ENCODE results near the gene CELF2. TPM values are rescaled to one million over a fixed set of nuclear protein-coding genes. Genes with fewer than 3 reads are reported as not detected.
A peak's percentile ranks its signal among the peaks of the same experiment; 100 is the strongest.

Gene CELF2
- total and polyA plus RNA-seq, 9 of the 15 experiments (the other 6 are each of a cell fraction or from before 2014, with no cell fraction given), result 4.0 to 20.3 (median 11.1) TPM

DNA sequence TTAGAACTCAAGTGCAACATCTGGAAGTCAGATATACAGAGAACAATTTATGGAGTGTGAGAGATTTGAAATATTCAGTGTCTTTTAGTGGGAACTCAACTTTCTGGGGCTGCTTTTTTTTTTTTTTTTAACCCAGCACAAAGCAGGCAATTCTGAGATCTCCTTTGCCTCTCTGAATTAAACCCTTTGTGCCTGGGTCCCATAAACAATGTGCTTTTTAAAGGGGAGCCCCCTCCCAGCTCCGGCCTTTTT, 146.8 kb downstream of the CELF2 start:
- H3K9ac ChIP-seq (ENCODE audit: insufficient read depth in 1 of 2, low read depth in 2 of 2, low read length in 2 of 2), result no peak overlapping the region
- H3K4me3 ChIP-seq, result 0 out of 2 replicates have a peak overlapping the region, but pooled peaks have one; percentile 55
- 0% methylated on average over 1 of the region's 1 CpG for WGBS (ENCODE audit: insufficient coverage, low coverage, missing lambda C conversion rate)
- H3K9me1 ChIP-seq (ENCODE audit: control insufficient read depth, insufficient read depth, low read length), result no peaks in the 10 kb centered on the region
- no peak overlapping the region for H2AFZ ChIP-seq (ENCODE audit: low read depth, low read length)
- H3K9me3 ChIP-seq (replicated peaks; ENCODE audit: control insufficient read depth, insufficient read depth, low read depth, low read length), result no peaks in the 10 kb centered on the region
- no TSS peak for BruUV-seq (replicated peaks)
- TF ChIP-seq WHSC1 (IDR thresholded peaks at IDR 0.05; ENCODE audit: low read length) (no peak), CREBBP (IDR thresholded peaks at IDR 0.05; ENCODE audit: low read depth, low read length) (no peak), PCBP2 (IDR thresholded peaks at IDR 0.05; ENCODE audit: low read depth, low read length, poor library complexity, severe bottlenecking) (no peak), IFI16 (CRISPR knock-in tag; IDR thresholded peaks at IDR 0.05) (no peak), CBFA2T3 (IDR thresholded peaks at IDR 0.05) (no peak), ZBTB1 (CRISPR knock-in tag; IDR thresholded peaks at IDR 0.05; ENCODE audit: borderline replicate concordance, low read depth) (no peak), MAFK (IDR thresholded peaks at IDR 0.05; ENCODE audit: low read length) (no peak), ZNF57 (CRISPR knock-in tag; IDR thresholded peaks at IDR 0.05) (no peak), ZFX (CRISPR knock-in tag; IDR thresholded peaks at IDR 0.05) (no peak), PTBP1 (IDR thresholded peaks at IDR 0.05; ENCODE audit: low read depth, low read length) (no peak)
- TF ChIP-seq, protein P1, sequence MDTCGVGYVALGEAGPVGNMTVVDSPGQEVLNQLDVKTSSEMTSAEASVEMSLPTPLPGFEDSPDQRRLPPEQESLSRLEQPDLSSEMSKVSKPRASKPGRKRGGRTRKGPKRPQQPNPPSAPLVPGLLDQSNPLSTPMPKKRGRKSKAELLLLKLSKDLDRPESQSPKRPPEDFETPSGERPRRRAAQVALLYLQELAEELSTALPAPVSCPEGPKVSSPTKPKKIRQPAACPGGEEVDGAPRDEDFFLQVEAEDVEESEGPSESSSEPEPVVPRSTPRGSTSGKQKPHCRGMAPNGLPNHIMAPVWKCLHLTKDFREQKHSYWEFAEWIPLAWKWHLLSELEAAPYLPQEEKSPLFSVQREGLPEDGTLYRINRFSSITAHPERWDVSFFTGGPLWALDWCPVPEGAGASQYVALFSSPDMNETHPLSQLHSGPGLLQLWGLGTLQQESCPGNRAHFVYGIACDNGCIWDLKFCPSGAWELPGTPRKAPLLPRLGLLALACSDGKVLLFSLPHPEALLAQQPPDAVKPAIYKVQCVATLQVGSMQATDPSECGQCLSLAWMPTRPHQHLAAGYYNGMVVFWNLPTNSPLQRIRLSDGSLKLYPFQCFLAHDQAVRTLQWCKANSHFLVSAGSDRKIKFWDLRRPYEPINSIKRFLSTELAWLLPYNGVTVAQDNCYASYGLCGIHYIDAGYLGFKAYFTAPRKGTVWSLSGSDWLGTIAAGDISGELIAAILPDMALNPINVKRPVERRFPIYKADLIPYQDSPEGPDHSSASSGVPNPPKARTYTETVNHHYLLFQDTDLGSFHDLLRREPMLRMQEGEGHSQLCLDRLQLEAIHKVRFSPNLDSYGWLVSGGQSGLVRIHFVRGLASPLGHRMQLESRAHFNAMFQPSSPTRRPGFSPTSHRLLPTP (IDR thresholded peaks at IDR 0.05; ENCODE audit: borderline replicate concordance, extremely low read depth, insufficient read length), result no peak
- TF ChIP-seq, protein P2, sequence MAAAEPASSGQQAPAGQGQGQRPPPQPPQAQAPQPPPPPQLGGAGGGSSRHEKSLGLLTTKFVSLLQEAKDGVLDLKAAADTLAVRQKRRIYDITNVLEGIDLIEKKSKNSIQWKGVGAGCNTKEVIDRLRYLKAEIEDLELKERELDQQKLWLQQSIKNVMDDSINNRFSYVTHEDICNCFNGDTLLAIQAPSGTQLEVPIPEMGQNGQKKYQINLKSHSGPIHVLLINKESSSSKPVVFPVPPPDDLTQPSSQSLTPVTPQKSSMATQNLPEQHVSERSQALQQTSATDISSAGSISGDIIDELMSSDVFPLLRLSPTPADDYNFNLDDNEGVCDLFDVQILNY (CRISPR knock-in tag; IDR thresholded peaks at IDR 0.05), result no peak
- intact Hi-C loops (cut with micrococcal nuclease) (no loop called here), in situ Hi-C loops (cut with MboI) (no loop called here)
- ChIA-PET POLR2A (interaction anchor here (0.6 to 1.8 kb wide), 3 partner anchors 9 to 19 kb away, joined by 3 to 6 read pairs (median 5); no protein-coding TSS in a partner anchor), CTCF (ENCODE audit: low intra/inter-chr PET ratio) (no interaction called here)
- H4K20me1 ChIP-seq (replicated peaks; ENCODE audit: control insufficient read depth, insufficient read depth, low read length), result no peaks in the 10 kb centered on the region
- H3K27ac ChIP-seq (ENCODE audit: extremely low read depth, low read depth, low read length), result no peak overlapping the region
- H3K4me2 ChIP-seq (ENCODE audit: insufficient read depth, low read length), result peak overlapping the region; percentile 84; the same call in 1 of the 2 replicates
- H3K4me1 ChIP-seq (replicated peaks in 1 of 2; ENCODE audit: control insufficient read depth in 2 of 2, insufficient read depth in 2 of 2, low read length in 2 of 2), result peaks cover 12 to 23% of the 10 kb centered on the region in 2 experiments
- H3K79me2 ChIP-seq (ENCODE audit: control insufficient read depth, insufficient read depth, low read length), result peaks cover 21% of the 10 kb centered on the region; the same call in 2 of the 3 replicates
- H3K36me3 ChIP-seq (ENCODE audit: control insufficient read depth, insufficient read depth, low read length), result no peaks in the 10 kb centered on the region
- DNase-seq (ENCODE audit: extremely low read depth in 1 of 4, low spot score in 3 of 4) (no peak), FAIRE-seq (no peak), ATAC-seq (no peak)
- no peaks in the 10 kb centered on the region for H3K27me3 ChIP-seq (ENCODE audit: control insufficient read depth in 2 of 2, insufficient read depth in 2 of 2, low read length in 2 of 2)

All from K562 (cell line).